Activated B cell treated with CpG ODN at 0.5 μM for 24 hours (primary cell): ENCODE data around the gene TMEM117. TPM values are rescaled to one million over a fixed set of nuclear protein-coding genes. Genes with fewer than 3 reads are reported as not detected.

ENCODE experiments used
- ATAC-seq: fragments of 200-7000 bp; cut with Tn5 transposase; one replicate; pipeline ENCODE4 v1.10.0; 2021; ENCODE audit warnings: low read depth, mild to moderate bottlenecking, moderate library complexity
- CTCF ChIA-PET: fragments of 350-600 bp; sonication (Branson Sonifier 250); formaldehyde crosslinking; loops from one replicate; lab custom pipeline; 2021; ENCODE audit warnings: antibody characterized with exemption; lab: Charles Lee
- POLR2A ChIA-PET: fragments of 350-600 bp; sonication (Branson Sonifier 250); formaldehyde crosslinking; loops from one replicate; lab custom pipeline; 2021; ENCODE audit warnings: antibody characterized with exemption; lab: Charles Lee
- DNase-seq: peaks from one replicate; pipeline ENCODE4 v3.0.0; 2022
- H3K27ac Mint-ChIP-seq: one replicate; pipeline ENCODE4 v1.8.0; 2020; ENCODE audit warnings: mixed read lengths
- H3K27me3 Mint-ChIP-seq: one replicate; pipeline ENCODE4 v1.8.0; 2021; ENCODE audit warnings: mixed read lengths
- H3K36me3 Mint-ChIP-seq: one replicate; pipeline ENCODE4 v1.8.0; 2021; ENCODE audit warnings: low read depth, mixed read lengths
- H3K4me1 Mint-ChIP-seq: one replicate; pipeline ENCODE4 v1.8.0; 2021; ENCODE audit warnings: mixed read lengths
- H3K4me3 Mint-ChIP-seq: one replicate; pipeline ENCODE4 v1.8.0; 2020; ENCODE audit warnings: mild to moderate bottlenecking, mixed read lengths
- H3K9me3 Mint-ChIP-seq: one replicate; pipeline ENCODE4 v1.8.0; 2020; ENCODE audit warnings: mixed read lengths
- CTCF ChIP-seq: fragments of 200-600 bp; IDR thresholded peaks from one replicate; pipeline ENCODE4 v1.8.0; 2022; ENCODE audit warnings: antibody characterized with exemption, mild to moderate bottlenecking
- intact Hi-C: fragments of 100-400 bp; cut with micrococcal nuclease; formaldehyde crosslinking; loops from one replicate; pipeline ENCODE4 v1.15.1; 2024
- total RNA-seq: library from RNA; stranded (reverse); gene quantifications from 2 replicates; pipeline ENCODE4 v1.2.3, GENCODE V29; 2022

Gene TMEM117
- total RNA-seq, 1 donor from 2014 or later = 4.8 TPM

GRCh38 chr12:44159216-44159615 lies 323.3 kb downstream of the TMEM117 start:
- TF ChIP-seq CTCF = no peak
- no peaks in the 10 kb centered on the region for H3K27me3 Mint-ChIP-seq
- ATAC-seq (no peak), DNase-seq (no peak)
- no peak overlapping the region for H3K4me3 Mint-ChIP-seq
- no peaks in the 10 kb centered on the region for H3K9me3 Mint-ChIP-seq
- H3K27ac Mint-ChIP-seq = no peak overlapping the region
- intact Hi-C loops = no loop called here
- peaks cover 10% of the 10 kb centered on the region for H3K4me1 Mint-ChIP-seq
- ChIA-PET POLR2A (no interaction called here), CTCF (no interaction called here)
- no peaks in the 10 kb centered on the region for H3K36me3 Mint-ChIP-seq

GRCh38 chr12:44159862-44160261 lies 324.0 kb downstream of the TMEM117 start:
- ATAC-seq = no peak
- CTCF ChIA-PET = no interaction called here
- no peak for DNase-seq
- H3K4me1 Mint-ChIP-seq = peaks cover 10% of the 10 kb centered on the region
- no peak for TF ChIP-seq CTCF
- H3K27me3 Mint-ChIP-seq = no peaks in the 10 kb centered on the region
- no peak overlapping the region for H3K4me3 Mint-ChIP-seq
- intact Hi-C loops = no loop called here
- no peak overlapping the region for H3K27ac Mint-ChIP-seq
- no peaks in the 10 kb centered on the region for H3K9me3 Mint-ChIP-seq
- POLR2A ChIA-PET = no interaction called here
- no peaks in the 10 kb centered on the region for H3K36me3 Mint-ChIP-seq

- ChIA-PET POLR2A (no interaction called here), CTCF (no interaction called here)
- H3K36me3 Mint-ChIP-seq = no peaks in the 10 kb centered on the region
- H3K27me3 Mint-ChIP-seq = no peaks in the 10 kb centered on the region
- ATAC-seq (no peak), DNase-seq (no peak)
- TF ChIP-seq CTCF = no peak
- no peak overlapping the region for H3K27ac Mint-ChIP-seq
- no peaks in the 10 kb centered on the region for H3K9me3 Mint-ChIP-seq
- no peaks in the 10 kb centered on the region for H3K4me1 Mint-ChIP-seq
- intact Hi-C loops = no loop called here
- H3K4me3 Mint-ChIP-seq = no peak overlapping the region
These were observed 327.1 kb downstream of the TMEM117 start for GRCh38 chr12:44162961-44163360.

- no peaks in the 10 kb centered on the region for H3K27me3 Mint-ChIP-seq
- intact Hi-C loops = no loop called here
- DNase-seq (no peak), ATAC-seq (no peak)
- H3K9me3 Mint-ChIP-seq = peaks cover 5% of the 10 kb centered on the region
- no peaks in the 10 kb centered on the region for H3K4me1 Mint-ChIP-seq
- ChIA-PET CTCF (no interaction called here), POLR2A (no interaction called here)
- H3K4me3 Mint-ChIP-seq = no peak overlapping the region
- no peak overlapping the region for H3K27ac Mint-ChIP-seq
- no peak for TF ChIP-seq CTCF
- peaks cover 2% of the 10 kb centered on the region for H3K36me3 Mint-ChIP-seq
These were observed 338.2 kb downstream of the TMEM117 start for GRCh38 chr12:44174053-44174452.

GRCh38 chr12:44184499-44185206 lies 348.8 kb downstream of the TMEM117 start:
- no peaks in the 10 kb centered on the region for H3K27me3 Mint-ChIP-seq
- H3K9me3 Mint-ChIP-seq = no peaks in the 10 kb centered on the region
- no peak overlapping the region for H3K4me3 Mint-ChIP-seq
- TF ChIP-seq CTCF = no peak
- intact Hi-C loops = no loop called here
- CTCF ChIA-PET = no interaction called here
- H3K36me3 Mint-ChIP-seq = no peaks in the 10 kb centered on the region
- no peaks in the 10 kb centered on the region for H3K4me1 Mint-ChIP-seq
- no peak overlapping the region for H3K27ac Mint-ChIP-seq
- POLR2A ChIA-PET = no interaction called here
- ATAC-seq = no peak
- no peak for DNase-seq
